ENCODE measurements around the gene TRIML1. TPM values are rescaled to one million over a fixed set of nuclear protein-coding genes. Genes with fewer than 3 reads are reported as not detected.

The TRIML1 gene
- total RNA-seq, 2 experiments from 2014 or later: not detected

Other genes starting within 250 kb of the TRIML1 start
- not detected for gene ZFP42, start 143.7 kb upstream of the TRIML1 start, total RNA-seq
- gene TRIML2, start 29.8 kb upstream of the TRIML1 start, total RNA-seq: not detected